Activated naive CD4-positive, alpha-beta T cell treated with Interleukin-2 at 50 U/mL for 16 hours (primary cell): ENCODE measurements around the gene LTF.

Source experiments
- DNase-seq: peaks from one replicate; pipeline ENCODE4 v3.0.0-alpha.2; 2020

LTF gene

DNA sequence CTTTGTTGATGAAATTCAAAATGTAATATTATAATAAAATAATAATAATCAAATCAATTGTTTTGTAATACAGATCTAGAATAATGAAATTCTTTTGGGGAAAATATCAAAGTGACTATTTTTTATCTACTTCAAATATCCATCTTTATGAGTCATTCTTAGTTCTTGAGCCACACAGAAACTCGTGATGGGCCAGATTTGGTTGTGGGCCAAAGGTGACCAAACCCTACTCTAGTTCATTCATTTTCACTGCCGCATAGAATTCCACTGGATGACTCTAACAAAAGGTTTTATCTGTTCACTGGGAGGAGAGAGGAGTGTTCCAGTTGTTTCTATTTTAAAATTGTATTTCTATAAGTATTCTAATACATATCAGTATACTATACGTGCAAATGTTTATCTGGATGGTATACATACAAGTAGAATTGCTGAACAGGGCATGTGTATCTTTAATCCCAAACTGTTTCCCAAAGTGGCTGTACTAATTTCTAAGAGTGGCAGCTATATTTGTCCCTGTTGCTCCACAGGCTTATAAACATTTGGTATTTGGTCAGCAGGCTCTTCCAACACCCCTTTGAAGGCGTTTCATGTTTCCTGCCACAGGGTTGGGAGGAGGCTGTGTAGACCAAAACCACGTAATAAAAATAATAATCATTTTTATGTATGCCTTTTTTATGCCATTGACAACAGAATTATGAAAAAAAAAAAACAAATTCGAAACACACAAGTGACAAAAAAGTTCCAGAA is 25.8 kb upstream of the LTF start:
- no peak for DNase-seq

DNA sequence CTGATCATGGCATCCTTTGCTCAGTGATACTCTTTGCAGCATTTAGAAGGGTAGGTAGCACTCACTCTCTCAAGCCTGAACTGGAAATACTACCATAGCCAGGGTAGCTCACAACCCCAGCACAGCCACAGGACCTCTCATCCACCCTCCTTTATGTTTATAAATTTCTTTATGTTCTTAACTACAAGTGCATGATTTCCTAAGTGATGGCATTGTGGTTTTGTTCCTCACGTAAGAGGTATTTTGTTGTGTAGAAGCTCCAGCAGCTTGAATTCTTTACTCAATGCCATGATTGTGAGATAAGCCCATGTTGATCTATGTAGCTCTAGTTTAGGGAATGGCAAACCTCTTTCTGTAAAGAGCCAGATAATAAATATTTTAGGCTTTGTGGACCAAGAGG is 25.2 kb upstream of the LTF start:
- no peak for DNase-seq

- DNase-seq: no peak
Observed at GRCh38 chr3:46489381-46489780, 24.7 kb upstream of the LTF start.

GRCh38 chr3:46488735-46489361 is 24.1 kb upstream of the LTF start:
- peak; percentile 93 for DNase-seq

- DNase-seq: no peak
Observed at GRCh38 chr3:46485779-46486175, 21.1 kb upstream of the LTF start.

- no peak for DNase-seq
Observed at GRCh38 chr3:46484911-46485778, 20.4 kb upstream of the LTF start.

- no peak for DNase-seq
Observed at GRCh38 chr3:46484388-46484787, 19.7 kb upstream of the LTF start.

DNA sequence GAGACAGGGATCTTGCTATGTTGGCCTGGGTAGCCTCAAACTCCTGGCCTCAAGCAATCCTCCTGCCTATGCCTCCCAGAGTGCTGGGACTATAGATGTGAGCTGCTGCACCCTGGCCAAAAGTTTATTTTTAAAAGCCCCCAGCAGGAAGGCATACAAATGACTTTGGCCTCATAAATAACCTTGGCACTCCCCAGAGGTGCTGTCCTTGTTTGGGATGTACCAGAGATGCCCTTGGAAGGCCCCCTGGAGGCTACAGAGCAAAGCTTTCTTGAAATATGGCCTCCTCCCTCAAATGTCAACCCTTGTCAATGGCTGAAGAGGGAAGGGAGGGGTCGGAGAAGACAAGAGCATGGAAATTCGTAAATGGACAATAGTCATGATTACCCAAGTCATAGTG is 19.1 kb upstream of the LTF start:
- DNase-seq: no peak

DNA sequence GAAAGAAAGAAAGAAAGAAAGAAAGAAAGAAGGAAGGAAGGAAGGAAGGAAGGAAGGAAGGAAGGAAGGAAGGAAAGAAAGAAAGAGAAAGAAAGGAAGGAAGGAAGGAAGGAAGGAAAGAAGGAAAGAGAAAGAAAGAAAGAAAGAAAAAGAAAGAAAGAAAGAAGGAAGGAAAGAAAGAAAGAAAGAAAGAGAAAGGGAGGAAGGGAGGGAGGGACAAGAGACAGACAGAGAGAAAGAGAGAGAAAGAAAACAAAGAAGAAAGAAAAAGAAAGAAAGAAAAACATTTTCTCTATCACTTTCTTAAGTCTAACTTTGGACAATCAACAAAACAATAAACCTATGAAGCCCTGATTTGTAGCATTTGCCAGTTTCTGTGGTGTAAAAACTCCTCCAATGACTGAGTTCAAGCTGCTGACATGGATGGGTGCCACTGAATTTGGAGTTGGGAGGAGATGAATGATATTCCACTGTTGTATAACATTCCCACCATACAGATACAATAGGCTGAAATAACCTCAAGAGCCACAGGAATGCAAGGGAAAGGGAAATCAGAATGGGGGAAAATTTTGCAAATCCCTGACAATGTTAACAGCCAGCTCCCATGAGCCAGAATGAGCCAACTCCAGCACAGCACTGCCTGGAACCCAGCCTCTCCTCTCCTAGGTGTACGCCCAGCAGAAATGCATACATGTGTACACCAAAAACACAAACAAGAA is 18.1 kb upstream of the LTF start:
- no peak for DNase-seq

- no peak for DNase-seq
Observed at GRCh38 chr3:46481636-46482035, 16.9 kb upstream of the LTF start.

GRCh38 chr3:46480491-46481195 is 15.9 kb upstream of the LTF start:
- DNase-seq: no peak

GRCh38 chr3:46479696-46480095 is 15.0 kb upstream of the LTF start:
- no peak for DNase-seq

DNA sequence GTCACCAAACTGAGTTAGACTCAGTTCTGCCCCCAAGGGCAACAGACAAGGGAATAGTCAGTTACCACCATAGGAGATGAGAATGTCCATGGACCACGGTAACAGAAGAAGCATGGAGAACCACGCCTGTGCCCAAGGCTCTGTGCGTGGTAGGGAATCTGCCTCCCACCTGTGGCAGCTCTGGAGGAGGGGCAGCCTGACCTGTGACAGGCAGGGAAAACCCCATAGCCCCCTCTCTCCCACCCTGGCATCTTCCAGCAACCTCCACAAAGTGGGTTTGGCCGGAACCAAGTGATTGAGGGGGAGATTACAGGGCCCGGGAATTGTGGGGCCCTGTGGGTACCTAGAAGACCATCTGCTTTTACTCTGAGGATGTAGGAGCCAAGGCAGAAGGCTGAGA is 14.3 kb upstream of the LTF start:
- no peak for DNase-seq

DNA sequence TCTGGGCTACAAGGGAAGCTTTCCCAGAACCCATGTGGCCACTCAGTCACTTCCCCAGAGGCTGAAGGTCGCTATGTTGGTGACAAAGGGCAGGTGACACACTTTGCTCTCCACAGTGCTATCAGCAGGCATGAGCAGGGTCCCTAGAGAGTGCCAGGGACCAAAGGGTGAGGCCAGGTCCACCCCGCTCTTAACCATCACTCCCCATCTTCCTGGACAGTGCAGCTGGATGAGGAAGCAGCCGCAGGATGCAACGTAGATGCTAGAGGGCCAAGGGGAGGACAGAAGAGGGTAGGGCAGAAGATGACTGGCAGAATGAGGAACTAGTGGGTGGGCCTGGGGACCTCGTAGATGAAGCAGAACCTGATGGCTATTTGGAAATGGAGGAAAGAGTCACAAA is 13.6 kb upstream of the LTF start:
- DNase-seq: no peak

DNA sequence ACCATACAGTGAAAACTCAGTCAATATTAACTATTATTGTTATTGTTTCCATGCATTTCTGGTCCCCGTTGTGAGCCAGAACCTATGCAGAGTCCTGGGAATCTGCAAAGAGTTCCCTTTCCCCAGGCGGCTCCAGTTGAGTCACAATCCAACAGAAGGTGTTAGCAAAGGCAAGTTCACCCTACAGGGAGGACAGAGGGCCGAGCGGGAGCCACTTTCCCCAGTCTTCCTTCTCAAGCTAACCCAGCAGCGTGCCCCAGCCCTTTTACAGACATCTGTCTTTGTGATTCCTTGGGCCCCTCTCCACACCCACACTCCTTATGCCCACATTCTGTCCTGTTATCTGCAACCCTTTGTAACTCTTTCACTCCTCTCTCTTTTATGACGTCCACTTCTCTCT is 13.1 kb upstream of the LTF start:
- DNase-seq: no peak

DNA sequence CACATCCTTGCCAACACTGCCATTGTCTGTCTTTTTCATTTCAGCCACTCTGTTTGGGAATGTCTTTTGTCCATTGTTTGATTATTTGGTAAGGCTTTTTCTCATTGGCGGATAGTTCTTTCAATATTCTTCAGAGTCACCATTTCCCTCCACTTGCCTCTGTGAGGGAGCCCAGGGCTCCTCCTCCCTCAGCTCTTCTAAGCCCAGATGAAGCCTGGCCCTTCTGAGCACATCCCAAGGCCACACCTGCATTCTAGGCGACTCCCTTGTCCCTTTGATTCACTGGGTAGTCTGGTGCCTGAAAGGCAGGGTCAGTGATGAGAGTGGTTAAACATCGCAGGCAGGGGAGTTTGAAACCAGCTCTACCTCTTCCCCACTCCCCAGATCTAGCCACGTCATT is 12.4 kb upstream of the LTF start:
- DNase-seq: no peak

DNA sequence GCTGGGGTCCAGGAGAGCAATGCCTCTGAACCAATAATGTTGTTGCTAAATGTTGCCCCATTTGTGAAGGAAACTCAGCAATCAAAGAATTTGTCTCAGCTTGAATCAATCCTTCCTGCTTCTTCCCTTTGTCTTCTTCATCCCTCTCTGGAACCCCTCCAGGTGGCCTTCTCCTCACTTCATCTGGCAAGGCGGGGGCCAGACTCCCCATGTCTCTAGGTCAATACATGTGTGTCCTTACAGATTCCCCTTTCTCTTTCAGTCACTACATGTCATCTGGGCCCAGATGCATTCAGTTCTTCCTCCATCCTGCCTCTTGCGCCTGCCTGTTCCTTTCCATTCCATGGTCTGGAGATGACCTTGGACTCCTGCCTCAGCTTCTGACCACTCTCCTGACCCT is 8.0 kb upstream of the LTF start:
- no peak for DNase-seq

GRCh38 chr3:46471371-46471914 is 6.7 kb upstream of the LTF start:
- no peak for DNase-seq

DNA sequence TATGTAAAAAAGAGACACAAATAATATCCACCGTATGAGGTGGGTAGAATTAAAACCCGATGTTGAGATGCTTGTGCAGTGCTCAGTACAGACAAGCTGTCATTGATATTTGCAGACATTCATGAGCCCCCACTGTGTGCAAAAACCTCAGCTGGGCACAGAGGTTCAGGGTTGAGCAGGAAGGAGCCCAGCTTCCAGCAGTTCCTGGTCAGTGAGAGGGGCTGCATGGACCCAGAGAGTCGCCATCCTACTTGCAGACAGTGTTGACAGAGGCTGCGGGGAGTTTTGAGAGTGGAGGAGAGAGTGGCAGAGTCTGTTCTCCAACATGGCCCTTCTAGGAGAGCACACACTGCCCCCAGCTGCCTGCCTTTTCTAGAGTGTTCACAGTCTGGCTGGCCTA is 6.1 kb upstream of the LTF start:
- DNase-seq: no peak

DNA sequence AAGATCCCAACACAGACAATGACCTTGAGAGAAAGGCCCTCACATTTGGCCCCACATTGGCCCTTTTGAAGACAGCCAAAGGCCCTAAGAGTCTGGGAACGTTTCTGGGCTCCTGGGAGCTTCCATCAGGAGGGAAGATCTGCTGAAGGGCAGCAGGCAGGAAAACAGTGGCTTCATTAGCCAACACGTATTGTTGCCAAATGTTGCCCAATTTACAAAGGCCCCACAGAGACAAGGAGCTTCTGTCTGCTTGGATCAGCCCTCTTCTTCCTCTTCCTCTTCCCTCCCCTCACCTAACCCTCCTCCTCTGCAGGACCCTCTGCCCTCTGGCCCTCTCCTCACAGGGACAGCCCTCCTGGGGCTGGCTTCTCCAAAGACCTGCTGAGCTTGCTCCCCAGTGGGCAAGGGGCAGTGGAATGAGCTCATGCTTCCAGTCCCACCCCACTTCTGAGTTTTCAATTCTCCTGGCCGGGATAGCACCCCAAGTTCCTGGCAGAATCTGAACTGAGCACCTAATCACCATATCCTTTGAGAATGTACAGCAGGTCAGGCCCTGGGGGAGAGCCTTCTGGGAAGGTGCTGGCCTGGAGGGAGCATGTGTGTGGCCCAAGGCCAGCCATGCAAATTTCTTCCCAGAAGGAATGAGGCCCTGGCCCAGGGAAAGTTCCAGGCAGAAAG is 5.1 kb upstream of the LTF start:
- DNase-seq: no peak

GRCh38 chr3:46468753-46469600 is 4.3 kb upstream of the LTF start:
- DNase-seq: no peak
